SU-DHL-6 (cell line): ENCODE measurements around the gene PDIA5.

Source experiments
- H2AFZ ChIP-seq: fragments of 200-600 bp; sonication (generic); 2 replicates; pipeline ENCODE4 v1.6.1; 2014; ENCODE audit warnings: low read depth, mild to moderate bottlenecking, moderate library complexity, mixed read lengths, antibody characterized with exemption, low read length; ENCODE audit not compliant: severe bottlenecking
- H3F3A ChIP-seq: fragments of 200-600 bp; shearing (Covaris generic); 2 replicates; pipeline ENCODE4 v1.6.0; 2016; ENCODE audit warnings: antibody characterized with exemption, mild to moderate bottlenecking; ENCODE audit not compliant: insufficient read depth
- H3K27ac ChIP-seq: fragments of 200-600 bp; sonication (generic); 2 replicates; pipeline ENCODE4 v1.5.1; 2016; ENCODE audit warnings: low read depth, mild to moderate bottlenecking, low read length, moderate library complexity, mixed read lengths
- H3K27me3 ChIP-seq: fragments of 200-600 bp; sonication (generic), shearing (Covaris generic); 2 replicates; pipeline ENCODE4 v1.6.0; 2014; ENCODE audit warnings: mild to moderate bottlenecking, low read length
- H3K36me3 ChIP-seq: fragments of 200-600 bp; sonication (generic); 2 replicates; pipeline ENCODE4 v1.6.1; 2014; ENCODE audit warnings: mild to moderate bottlenecking, low read length, mixed read lengths
- H3K4me2 ChIP-seq: fragments of 300-600, 200-600 bp; shearing (Covaris generic), sonication (generic); 2 replicates; pipeline ENCODE4 v1.6.0; 2014; ENCODE audit warnings: low read length, low read depth, mild to moderate bottlenecking; ENCODE audit not compliant: poor library complexity, severe bottlenecking
- H3K4me3 ChIP-seq: fragments of 200-600 bp; sonication (generic); 2 replicates; pipeline ENCODE4 v1.5.1; 2014; ENCODE audit warnings: antibody characterized with exemption, low read length, mild to moderate bottlenecking, mixed read lengths; ENCODE audit not compliant: insufficient read depth, poor library complexity, severe bottlenecking
- H3K79me2 ChIP-seq: fragments of 200-600 bp; sonication (generic); 2 replicates; pipeline ENCODE4 v1.6.1; 2014; ENCODE audit warnings: mild to moderate bottlenecking, low read length, moderate library complexity; ENCODE audit not compliant: insufficient read depth
- H3K9ac ChIP-seq: fragments of 200-600 bp; sonication (generic); 2 replicates; pipeline ENCODE4 v1.7.0; 2014; ENCODE audit warnings: mild to moderate bottlenecking, low read length
- H3K9me2 ChIP-seq: fragments of 200-600 bp; sonication (generic); replicated peaks from 2 replicates; pipeline ENCODE4 v1.6.1; 2014; ENCODE audit warnings: low read length; ENCODE audit not compliant: insufficient read depth
- H3K9me3 ChIP-seq: fragments of 200-600 bp; sonication (generic); 2 replicates; pipeline ENCODE4 v1.6.1; 2014; ENCODE audit warnings: low read length, mixed read lengths; ENCODE audit not compliant: insufficient read depth
- H4K20me1 ChIP-seq: fragments of 200-600 bp; sonication (generic); 2 replicates; pipeline ENCODE4 v1.6.1; 2014; ENCODE audit warnings: low read depth, mild to moderate bottlenecking, antibody characterized with exemption, low read length, moderate library complexity, mixed read lengths
- CTCF ChIP-seq: fragments of 200-600 bp; sonication (generic); IDR thresholded peaks from one replicate; pipeline ENCODE4 v1.5.1; 2017; ENCODE audit warnings: antibody characterized with exemption, mild to moderate bottlenecking, low read length, moderate library complexity; ENCODE audit not compliant: insufficient read depth, poor library complexity, severe bottlenecking
- EZH2phosphoT487 ChIP-seq: fragments of 200-600 bp; sonication (generic), shearing (Covaris generic); conservative IDR thresholded peaks from 2 replicates; pipeline ENCODE4 v1.6.1; 2018; ENCODE audit warnings: mild to moderate bottlenecking, antibody characterized with exemption, low read length, moderate library complexity, mixed read lengths

The PDIA5 gene

GRCh38 chr3:123154020-123154985 is 87.5 kb downstream of the PDIA5 start:
- H3K27me3 ChIP-seq: no peaks in the 10 kb centered on the region
- H3K36me3 ChIP-seq: no peaks in the 10 kb centered on the region
- H3K79me2 ChIP-seq: no peaks in the 10 kb centered on the region
- peak overlapping the region; percentile 36 for H3K9ac ChIP-seq
- H2AFZ ChIP-seq: no peak overlapping the region
- H3K9me2 ChIP-seq: no peaks in the 10 kb centered on the region
- H3K9me3 ChIP-seq: no peaks in the 10 kb centered on the region
- H3F3A ChIP-seq: peaks cover 15% of the 10 kb centered on the region
- peak overlapping the region; percentile 74 for H3K27ac ChIP-seq
- H3K4me2 ChIP-seq: peak overlapping the region; percentile 39
- no peaks in the 10 kb centered on the region for H4K20me1 ChIP-seq
- TF ChIP-seq CTCF (no peak), EZH2phosphoT487 (no peak)
- no peak overlapping the region for H3K4me3 ChIP-seq

- H3K36me3 ChIP-seq: no peaks in the 10 kb centered on the region
Measured at GRCh38 chr3:123155471-123156011, 88.7 kb downstream of the PDIA5 start.

GRCh38 chr3:123156276-123156995 is 89.6 kb downstream of the PDIA5 start:
- no peaks in the 10 kb centered on the region for H3K27me3 ChIP-seq
- no peak overlapping the region for H3K4me3 ChIP-seq
- H3K9me2 ChIP-seq: no peaks in the 10 kb centered on the region
- no peak overlapping the region for H2AFZ ChIP-seq
- no peak overlapping the region for H3K4me2 ChIP-seq
- H4K20me1 ChIP-seq: no peaks in the 10 kb centered on the region
- H3K9ac ChIP-seq: no peak overlapping the region
- TF ChIP-seq EZH2phosphoT487 (no peak), CTCF (no peak)
- peaks cover 15% of the 10 kb centered on the region for H3F3A ChIP-seq
- no peaks in the 10 kb centered on the region for H3K9me3 ChIP-seq
- no peak overlapping the region for H3K27ac ChIP-seq
- no peaks in the 10 kb centered on the region for H3K79me2 ChIP-seq
- H3K36me3 ChIP-seq: no peaks in the 10 kb centered on the region

More at GRCh38 chr3:123155471-123156011, 88.7 kb downstream of the PDIA5 start:
- Histone ChIP-seq H3K27ac (no peak overlapping the region), H3K4me2 (no peak overlapping the region), H2AFZ (no peak overlapping the region), H3K79me2 (no peaks in the 10 kb centered on the region), H3K9me2 (no peaks in the 10 kb centered on the region), H3K9ac (no peak overlapping the region), H3K4me3 (no peak overlapping the region), H3K9me3 (no peaks in the 10 kb centered on the region), H3F3A (peaks cover 15% of the 10 kb centered on the region), H3K27me3 (no peaks in the 10 kb centered on the region), H4K20me1 (no peaks in the 10 kb centered on the region)
- TF ChIP-seq EZH2phosphoT487: no peak
- no peak for TF ChIP-seq CTCF
